ENCODE results near the gene ATP2B1.

DNA sequence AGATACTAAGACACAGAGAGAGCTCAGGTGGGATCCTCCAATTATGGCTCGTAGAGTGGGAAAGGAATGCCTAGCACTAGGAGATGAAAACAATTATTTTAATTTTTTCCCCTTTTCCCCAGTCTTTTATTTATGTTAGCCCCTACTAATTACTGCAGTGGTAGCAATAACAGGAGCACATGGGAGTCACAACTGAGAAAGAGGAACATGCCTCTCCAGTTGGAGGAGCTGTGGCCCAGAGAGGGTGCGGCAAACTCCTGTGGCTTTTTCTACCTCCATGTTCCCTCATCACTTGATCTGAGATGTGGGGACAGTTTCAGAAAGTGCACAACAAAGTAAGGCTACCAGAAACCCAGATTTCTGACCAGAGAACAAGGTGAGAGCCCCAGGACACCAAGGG, 156.9 kb downstream of the ATP2B1 start:
- no peak for TF ChIP-seq POLR2AphosphoS5 (IDR thresholded peaks at IDR 0.05; ENCODE audit: low read depth, low read length)
- TF ChIP-seq POLR2A (IDR thresholded peaks at IDR 0.05; ENCODE audit: low read depth, low read length), result no peak

Measured in GM12892 (cell line).